ENCODE data around the gene SCN2B.
"Not testable (repeated sequence)": the region's sequence is repeated elsewhere in the genome, so short reads cannot be mapped to it uniquely, and the experiment has no call there.

The SCN2B gene

DNA sequence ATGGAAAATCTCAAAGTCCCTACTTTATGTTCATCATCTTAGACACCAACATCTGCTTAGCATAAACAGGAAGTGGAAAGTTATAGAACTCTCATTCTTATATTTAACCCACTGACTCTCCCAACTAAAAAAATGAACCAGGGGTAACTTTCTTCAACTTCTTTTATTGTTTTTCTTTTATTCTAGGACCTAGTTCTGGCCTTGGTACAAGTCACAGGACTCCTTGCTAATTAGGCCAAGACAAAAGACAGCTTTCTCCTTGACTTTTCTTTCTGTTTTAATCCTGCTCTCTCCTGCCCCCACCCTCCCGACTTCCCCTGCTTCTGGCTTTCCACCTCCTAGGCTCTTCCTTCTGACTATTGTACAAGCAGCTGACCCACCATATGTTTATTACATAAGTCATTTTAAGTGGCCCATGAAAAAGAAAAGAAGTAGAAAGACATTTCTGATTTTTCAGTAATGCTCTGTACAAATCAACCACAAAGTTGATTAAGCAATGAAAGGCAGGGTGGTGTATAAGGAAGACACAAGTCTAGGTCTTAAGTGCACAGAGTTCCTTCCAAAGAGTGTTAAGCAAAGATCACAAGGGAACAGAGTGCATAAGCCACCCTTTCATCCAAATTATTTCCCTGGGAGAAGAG, 30.1 kb upstream of the SCN2B start:
- no peak for DNase-seq (ENCODE audit: low read depth)

DNA sequence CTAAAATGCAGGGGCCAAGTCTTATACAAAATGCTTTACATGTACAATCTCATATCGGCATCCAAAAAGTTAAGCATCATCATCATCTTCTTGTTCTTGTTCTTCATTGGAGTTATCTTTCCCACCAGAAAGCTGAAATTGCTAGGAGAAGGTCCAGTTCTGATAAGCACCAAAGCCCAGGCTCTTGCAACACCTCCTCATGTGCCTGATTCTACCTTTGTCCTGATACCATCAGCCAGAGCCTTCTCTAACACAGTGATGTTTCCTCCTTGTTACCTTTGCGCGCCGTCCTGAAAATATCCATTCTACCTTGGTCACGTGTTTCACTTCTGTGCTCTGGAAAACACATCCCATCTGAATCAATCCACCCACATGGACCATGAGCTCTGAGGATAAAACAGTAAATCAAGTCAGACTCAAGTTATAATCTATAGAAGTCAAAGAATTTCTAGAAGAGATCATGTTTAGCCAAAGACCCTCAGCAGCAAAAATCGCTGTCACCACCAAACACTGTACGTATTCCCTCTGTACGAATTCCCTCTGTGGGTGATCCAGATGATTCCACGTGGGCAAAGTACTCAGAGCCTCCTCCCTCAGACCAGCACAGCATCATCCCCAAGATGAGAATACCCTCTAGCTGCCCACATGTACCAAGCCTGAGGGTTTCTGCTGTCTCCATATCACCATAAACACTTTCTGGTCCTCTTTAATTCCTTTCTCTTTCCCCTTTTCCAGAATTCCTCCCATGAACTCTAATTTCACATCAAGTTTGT, 29.4 kb upstream of the SCN2B start:
- no peak for DNase-seq (ENCODE audit: low read depth)

DNA sequence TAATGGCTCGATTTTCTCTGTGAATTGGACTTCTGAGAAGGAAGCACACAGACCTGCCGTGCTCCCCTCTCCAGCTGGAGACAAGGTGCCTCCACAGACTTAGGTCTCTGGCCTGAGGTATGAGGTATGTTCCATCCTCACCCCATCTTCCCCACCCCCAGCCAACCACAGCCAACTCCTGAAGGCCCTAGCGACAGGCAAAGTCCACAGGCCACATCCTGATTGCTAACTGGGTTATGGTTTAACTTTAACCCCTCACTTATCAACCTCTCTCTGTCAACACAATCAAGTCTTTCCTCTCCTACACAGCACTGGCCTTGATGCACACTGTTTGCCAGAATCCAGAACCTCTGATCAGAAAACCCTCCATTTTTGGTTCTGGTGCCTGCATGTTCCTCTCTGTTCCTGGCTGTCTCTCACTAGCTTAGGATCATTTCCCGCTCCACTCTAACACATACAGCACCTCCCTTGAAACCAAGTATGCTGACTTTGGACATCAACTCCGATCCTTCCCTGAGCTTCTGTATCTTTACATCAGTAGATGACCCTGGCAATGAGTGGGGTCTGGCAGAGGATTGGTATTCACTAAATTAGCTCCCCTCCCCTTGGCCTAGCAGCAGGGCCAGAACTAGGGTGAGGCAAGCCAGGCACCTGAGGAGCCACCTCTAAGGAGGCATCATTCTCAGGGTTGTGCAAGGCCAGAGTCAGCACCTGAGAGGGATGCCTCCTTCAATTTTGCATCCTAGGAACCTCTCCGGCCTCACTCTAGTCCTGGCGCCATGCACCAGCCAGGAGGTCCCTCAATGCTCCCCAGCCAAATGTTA, 26.4 kb upstream of the SCN2B start:
- DNase-seq (ENCODE audit: low read depth), result no peak

DNA sequence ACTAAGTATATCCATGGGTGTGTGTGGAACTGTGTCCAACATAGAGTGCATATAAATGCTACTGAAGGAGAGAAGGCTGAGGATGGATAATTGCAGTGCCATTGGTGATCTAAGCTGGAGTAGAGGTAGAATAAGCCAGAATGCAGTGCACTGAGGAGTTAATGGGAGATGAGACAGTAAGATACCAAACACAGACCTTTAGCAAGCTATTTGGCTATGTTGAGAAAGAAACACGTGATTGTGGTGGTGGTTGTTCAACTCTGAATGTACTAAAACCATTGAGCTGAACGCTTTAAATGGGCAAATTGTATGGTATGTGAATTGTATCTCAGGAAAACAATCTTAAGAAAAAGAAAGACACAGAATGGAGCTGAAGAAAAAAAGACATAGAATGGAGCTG, 25.5 kb upstream of the SCN2B start:
- DNase-seq (ENCODE audit: low read depth), result no peak

DNA sequence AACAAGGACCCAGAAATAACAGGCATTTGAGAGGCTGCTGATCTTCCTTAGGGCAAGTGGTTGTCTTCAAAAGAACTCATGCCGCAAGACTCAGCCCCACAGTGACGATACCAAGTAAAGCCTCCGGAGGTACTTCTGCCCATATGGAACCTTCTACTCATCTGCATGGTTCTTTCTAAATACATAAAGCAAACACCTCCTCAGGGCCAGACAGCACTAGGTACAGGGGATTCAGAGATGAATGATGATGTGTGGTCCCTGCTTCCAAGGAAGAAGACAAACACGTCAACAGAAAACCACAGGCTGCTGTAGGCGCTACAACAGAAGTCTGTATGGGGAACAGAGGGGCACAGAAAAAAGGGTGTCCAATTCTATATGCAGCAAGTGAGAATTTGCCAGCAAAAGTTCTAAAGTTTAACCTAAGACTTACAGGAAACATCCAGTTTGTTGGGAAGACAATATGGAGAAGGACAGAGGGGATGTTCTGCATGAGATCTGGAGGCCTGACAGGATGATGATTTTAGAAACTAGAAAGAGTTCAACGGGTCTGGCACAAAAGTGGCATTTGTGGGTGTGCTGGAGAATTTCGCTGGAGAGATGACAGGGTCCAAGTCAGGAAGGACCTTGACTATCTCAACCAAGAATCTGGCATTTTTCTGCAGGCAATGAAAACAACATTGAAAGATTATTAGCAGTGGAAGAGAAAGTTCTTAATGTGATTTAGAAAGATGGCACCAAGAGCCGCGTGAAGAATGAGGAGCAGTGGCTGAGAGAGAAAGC, 24.7 kb upstream of the SCN2B start:
- no peak for DNase-seq (ENCODE audit: low read depth)

DNA sequence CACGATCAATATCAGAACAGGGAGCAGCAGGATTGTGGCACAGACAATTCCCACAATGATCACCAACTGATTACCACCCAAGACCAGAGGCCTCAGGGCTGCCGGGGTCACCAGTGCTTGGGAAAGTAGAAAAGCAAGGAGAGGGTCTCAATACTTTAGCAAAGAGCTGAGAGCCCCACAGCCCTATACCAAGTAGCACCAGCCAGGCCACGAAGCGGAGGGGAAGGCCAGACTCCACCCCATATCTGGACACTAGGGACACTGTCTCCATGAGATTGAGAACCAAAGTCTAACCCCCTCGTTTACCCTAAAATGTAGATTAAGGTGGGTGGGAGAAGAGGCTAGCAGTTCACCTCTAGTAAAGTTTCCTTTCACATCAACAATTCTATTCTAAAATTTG, 24.1 kb upstream of the SCN2B start:
- DNase-seq (ENCODE audit: low read depth), result no peak

DNA sequence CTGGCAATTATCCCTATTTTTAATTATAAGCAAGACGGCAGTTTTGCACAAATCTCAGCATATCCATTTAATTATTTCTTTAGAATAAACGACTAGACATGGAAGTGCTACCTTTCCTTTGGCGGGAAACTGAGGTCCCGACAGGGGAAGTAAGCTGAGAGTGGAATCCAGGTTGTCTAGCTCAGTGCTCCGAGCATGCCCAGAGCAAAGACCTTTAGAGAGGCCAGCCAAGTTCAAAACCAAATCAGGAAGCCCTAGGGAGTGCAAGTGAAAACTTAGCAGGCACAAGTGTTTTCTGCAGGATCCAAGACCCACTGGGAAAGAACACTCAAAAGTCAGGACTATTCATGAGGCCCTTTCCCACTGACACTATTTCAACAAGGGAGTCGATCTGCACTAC, 22.7 kb upstream of the SCN2B start:
- DNase-seq (ENCODE audit: low read depth), result no peak

DNA sequence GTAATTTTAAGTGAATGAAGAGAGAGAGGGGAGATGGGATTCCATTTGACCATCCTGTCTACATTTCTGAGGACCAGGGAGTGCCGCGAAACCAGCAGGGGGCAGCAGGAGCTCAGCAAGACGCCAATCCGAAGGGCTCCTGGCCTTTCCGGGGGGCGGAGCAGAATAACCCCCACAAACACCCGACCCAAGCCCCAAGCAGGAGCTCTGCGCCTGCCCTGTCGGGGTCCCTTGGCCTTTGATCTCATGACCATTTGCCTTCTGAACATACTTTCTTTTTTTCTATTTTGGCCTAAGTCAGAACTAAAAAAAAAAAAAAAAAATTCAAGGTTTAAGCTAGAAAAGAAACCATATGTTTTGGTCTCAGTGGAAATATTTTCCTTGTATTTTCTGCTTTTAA, 21.9 kb upstream of the SCN2B start:
- DNase-seq (ENCODE audit: low read depth), result peak; percentile 29

DNA sequence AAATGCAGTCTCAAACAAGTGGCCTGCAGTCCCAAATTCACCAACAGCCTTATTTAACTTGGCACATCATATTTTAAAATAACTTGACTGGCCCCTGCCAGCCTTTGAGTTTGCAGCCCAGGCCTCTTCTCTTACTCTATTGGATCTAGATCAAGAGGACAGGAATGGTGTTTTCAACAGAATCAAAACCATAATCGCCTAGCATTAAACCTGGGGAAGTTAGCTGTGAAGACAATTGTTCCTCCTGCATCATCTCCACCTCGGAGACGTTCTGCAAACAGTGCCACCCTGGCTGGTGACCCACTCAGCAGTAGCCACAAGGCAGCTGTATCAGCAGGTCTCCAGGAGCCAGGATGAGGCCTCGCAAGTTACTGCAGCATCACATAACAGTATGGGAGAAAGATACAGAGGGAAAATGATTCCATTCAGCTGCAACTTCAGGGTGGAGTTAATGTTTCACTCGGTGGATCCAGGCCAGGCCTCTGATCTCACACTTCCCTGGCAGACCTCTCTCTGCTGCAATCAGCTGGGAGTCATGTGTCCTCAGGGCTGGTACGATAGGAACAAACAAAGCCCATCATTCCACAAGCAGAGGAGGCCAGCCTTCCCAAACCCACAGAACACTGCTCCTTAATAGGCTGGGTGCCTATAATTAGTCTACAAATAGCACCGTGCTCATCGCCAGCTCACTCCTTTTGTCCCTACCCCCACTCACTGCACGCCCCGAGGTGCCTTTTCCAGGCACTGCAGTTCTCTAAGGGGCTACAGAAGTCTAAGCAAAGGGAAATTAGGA, 18.6 kb upstream of the SCN2B start:
- peak; percentile 59 for DNase-seq (ENCODE audit: low read depth)

DNA sequence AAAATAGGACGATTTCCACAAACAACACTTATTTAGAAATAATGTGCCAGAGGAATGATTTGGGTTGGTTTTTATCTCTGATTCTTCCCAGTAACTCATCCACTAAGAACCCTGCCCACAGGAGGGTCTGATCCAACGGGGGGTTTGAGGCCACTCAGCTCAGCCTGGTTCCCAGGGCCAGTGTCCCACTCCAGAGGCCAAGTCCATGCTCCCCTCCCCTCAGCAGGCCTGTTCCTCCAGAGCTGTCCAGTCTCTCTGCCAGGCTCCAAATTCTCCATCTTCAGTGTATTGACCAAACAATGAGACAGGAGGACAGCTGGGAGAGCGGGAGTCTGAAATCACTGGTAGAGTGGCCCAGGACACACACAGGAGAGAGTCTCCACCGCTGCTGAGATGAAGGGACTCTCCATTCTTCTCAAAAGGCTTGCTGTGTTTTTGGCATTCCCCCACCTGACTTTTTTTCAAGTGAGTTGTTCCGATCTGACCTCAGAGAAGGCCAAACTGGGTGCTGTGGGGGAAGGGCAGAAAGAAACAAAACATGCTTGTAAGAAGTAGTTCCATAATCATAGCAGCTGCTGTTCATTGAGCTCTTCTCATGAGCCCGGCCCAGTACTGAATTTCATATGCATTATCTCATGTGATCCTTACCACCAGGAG, 17.6 kb upstream of the SCN2B start:
- DNase-seq (ENCODE audit: low read depth), result no peak

DNA sequence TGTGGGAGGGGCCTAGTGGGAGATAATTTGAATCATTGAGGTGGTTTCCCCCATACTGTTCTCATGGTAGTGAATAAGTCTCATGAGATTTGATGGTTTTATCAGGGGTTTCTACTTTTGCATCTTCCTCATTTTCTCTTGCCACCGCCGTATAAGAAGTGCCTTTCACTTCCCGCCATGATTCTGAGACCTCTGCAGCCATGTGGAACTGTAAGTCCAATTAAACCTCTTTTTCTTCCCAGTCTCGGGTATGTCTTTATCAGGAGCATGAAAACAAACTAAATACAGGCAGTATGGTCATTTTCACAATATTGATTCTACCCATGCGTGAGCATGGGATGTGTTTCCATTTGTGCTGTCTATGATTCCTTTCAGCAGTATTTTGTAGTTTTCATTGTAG, 16.4 kb upstream of the SCN2B start:
- not testable (repeated sequence) for DNase-seq (ENCODE audit: low read depth)

DNA sequence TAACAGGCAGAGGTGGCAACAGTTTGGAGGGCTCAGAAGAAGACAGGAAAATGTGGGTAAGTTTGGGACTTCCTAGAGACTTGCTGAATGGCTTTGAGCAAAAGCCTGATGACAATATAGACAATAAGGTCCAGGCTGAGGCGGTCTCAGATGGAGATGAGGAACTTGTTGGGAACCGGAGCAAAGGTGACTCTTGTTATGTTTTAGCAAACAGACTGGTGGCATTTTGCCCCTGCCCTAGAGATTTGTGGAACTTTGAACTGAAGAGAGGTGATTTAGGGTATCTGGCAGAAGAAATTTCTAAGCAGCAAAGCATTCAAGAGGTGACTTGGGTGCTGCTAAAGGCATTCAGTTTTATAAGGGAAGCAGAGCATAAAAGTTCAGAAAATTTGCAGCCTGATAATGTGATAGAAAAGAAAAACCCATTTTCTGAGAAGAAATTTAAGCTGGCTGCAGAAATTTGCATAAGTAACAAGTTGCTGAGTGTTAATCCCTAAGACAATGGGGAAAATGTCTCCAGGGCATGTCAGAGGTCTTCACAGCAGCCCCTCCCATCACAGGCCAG, 14.6 kb upstream of the SCN2B start:
- not testable (repeated sequence) for DNase-seq (ENCODE audit: low read depth)

DNA sequence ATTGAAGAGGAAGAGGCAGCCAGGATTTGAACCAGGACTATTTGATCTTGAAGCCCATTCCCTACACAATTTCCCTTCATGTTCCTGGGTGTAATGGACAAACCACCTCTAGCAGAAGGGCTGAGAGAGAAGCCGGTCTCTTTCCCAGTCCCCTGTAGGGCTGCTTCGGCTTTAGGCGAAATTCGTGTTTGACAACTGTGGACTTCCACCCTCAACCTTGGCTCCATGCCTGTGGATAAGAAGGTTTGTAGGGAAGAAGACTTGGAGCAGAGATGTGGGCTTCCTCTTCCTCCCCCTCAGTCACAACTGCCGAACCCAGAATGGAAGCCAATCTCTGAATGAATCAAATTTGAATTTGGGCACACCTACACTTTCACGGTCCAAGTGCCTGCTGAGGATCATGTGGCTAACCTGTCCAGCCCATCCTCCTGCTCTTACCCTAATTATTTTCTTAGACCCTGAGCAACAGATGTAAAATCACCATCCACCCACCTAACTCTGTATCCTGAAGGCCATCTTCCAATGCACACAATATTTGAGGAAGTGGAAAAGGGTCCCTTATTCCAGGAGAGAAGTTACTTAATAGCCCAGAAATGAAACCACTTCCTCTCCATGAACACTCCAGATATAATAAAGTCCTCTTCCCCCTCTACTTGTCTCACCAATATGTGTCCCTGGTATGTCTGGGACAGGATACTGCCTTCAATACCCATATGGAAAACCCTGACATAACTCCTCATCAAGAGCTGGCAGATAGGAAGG, 10.1 kb upstream of the SCN2B start:
- no peak for DNase-seq (ENCODE audit: low read depth)

DNA sequence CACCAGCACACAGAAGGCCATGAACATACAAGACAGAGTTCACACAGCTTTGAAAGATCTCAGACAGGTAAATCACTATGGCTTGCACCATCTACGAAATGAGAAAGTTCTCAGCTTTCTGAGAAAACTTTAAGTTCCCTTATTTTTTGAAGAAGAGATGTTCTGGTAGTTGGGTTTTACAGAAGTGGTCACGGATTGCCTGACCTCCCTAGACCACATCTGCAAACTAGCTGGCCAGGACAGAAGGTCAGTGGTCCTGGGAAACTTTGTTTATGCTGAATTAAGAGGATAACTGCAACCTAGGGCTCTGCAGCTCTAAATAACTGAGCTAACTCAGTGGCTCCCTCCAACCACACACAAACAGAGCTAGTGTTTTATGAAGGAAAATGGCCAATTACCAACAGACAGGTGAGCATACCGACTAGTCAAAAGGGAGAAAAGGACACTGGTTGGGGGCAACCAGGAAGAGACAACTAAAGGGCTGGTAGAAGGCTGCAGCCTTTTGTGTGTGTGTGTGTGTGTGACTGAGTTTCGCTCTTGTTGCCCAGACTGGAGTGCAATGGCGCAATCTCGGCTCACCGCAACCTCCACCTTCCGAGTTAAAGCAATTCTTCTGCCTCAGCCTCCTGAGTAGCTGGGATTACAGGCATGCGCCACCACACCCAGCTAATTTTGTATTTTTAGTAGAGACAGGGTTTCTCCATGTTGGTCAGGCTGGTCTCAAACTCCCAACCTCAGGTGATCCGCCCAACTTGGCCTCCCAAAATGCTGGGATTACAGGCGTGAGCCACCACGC, 8.5 kb upstream of the SCN2B start:
- no peak for DNase-seq (ENCODE audit: low read depth)

DNA sequence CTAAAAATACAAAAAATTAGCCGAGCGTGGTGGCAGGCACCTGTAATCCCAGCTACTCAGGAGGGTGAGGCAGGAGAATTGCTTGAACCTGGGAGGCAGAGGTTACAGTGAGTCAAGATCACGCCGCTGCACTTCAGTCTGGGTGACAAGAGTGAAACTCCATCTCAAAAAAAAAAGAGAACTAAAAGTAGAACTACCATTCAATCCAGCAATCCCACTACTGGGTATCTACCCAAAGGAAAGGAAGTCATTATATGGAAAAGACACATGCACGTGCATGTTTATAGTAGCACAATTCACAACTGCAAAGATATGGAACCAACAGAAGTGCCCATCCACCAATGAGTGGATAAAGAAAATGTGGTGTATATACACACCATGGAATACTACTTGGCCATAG, 7.3 kb upstream of the SCN2B start:
- DNase-seq (ENCODE audit: low read depth), result not testable (repeated sequence)

DNA sequence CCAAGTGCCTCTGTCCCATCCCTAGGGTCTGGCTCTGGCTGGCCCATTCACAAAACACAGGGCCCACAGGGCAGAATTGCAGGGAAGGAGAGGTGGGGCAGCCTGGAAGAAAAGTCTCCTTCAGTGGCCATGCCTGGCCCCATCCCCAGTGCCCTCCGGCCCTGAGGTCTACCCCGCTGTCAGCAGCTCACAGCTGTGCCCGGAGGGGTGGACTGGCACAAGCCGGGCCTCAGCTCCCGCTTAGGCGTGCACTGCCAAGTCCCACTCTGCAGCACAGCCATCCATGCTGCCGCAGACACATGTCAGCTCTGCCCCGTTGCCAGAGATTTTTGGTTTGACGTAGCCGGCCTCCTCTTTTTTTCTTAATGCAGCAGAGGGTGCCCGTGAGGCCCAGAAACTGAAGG, 3.9 kb upstream of the SCN2B start:
- DNase-seq (ENCODE audit: low read depth), result no peak

DNA sequence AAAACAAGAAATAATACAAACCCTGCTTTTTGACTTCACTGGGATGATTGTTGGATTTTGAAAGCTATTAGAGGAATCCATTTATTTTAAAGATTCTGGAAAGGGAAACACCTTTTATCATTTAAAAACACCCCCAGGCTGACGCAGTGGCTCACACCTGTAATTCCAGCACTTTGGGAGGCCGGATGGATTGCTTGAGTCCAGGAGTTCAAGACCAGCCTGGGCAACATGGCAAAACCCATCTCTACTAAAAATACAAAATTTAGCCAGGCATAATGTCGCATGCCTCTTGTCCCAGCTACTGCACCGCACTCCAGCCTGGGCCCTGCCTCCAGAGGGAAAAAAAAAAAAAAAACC, 317 bp upstream of the SCN2B start:
- DNase-seq (ENCODE audit: low read depth), result no peak

DNA sequence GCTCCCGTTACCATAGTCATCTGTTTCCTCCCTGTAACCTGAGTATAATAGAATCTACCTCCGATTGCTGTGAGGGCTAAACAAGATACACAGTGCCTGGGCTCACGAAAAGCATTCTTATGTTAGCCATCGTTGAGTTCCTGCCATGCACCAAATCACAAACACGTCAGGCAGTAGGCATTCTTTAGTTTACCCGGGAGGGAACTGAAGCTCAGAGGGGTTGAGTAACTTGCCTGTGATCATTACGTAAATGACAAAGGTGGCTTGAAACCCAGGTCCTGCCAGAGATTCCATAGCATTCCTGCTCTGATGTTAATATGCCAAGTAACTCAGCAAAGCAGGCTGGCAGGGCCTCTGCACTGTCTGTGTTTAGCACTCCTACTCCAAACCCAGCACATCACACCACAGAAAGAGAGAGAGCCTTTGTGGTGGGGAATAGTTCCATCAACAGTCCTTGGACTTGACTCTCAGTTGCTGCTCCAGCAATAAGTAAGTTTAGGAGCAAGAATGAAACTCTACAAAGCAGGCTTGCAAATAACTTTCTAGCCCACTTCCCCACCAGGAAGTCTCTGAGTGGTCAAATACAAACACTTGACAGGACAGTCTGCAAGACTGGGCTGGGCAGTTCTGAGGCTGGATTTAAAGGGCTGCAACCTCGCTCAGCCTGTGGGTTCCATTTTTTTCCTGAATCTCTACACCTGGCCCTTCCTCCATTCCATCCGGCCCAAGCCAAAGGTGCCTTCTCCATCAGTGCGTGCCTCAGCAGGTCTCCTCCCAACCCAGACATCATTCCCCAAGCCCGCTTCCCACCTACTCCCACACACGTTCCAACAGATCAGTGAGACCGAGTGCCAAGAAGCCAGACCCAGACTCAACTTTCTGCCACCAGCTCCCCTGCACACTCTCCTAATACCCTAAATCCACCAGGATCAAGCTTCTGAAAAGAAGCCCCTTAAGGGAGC, 1.1 kb downstream of the SCN2B start:
- DNase-seq (ENCODE audit: low read depth), result peak; percentile 39

Data from amniotic epithelial cell (primary cell).